ENCODE results near the gene PECR.

The PECR gene

GRCh38 chr2:216071111-216071851 is 10.3 kb downstream of the PECR start:
- Histone ChIP-seq H3K4me1 (ENCODE audit: insufficient read depth, low read length) (peaks cover 1% of the 10 kb centered on the region; the same call in 1 of the 2 replicates), H3K36me3 (ENCODE audit: insufficient read depth, low read length) (no peaks in the 10 kb centered on the region), H3K9ac (ENCODE audit: low read depth, low read length) (no peak overlapping the region), H3K9me3 (ENCODE audit: control insufficient read depth, insufficient read depth, low read length) (no peaks in the 10 kb centered on the region)

- Histone ChIP-seq H3K4me1 (ENCODE audit: insufficient read depth, low read length) (peaks cover 5% of the 10 kb centered on the region; the same call in 1 of the 2 replicates), H3K9ac (ENCODE audit: low read depth, low read length) (no peak overlapping the region), H3K9me3 (ENCODE audit: control insufficient read depth, insufficient read depth, low read length) (no peaks in the 10 kb centered on the region), H3K36me3 (ENCODE audit: insufficient read depth, low read length) (no peaks in the 10 kb centered on the region)
Observed at GRCh38 chr2:216070195-216070594, 11.4 kb downstream of the PECR start.

GRCh38 chr2:216069028-216069427 is 12.6 kb downstream of the PECR start:
- H3K9ac ChIP-seq (ENCODE audit: low read depth, low read length), result no peak overlapping the region
- H3K4me1 ChIP-seq (ENCODE audit: insufficient read depth, low read length), result peaks cover 5% of the 10 kb centered on the region; the same call in 1 of the 2 replicates
- H3K36me3 ChIP-seq (ENCODE audit: insufficient read depth, low read length), result no peaks in the 10 kb centered on the region
- H3K9me3 ChIP-seq (ENCODE audit: control insufficient read depth, insufficient read depth, low read length), result no peaks in the 10 kb centered on the region

GRCh38 chr2:216066230-216066629 is 15.4 kb downstream of the PECR start:
- Histone ChIP-seq H3K36me3 (ENCODE audit: insufficient read depth, low read length) (no peaks in the 10 kb centered on the region), H3K4me1 (ENCODE audit: insufficient read depth, low read length) (peaks cover 5% of the 10 kb centered on the region; the same call in 1 of the 2 replicates), H3K9me3 (ENCODE audit: control insufficient read depth, insufficient read depth, low read length) (no peaks in the 10 kb centered on the region), H3K9ac (ENCODE audit: low read depth, low read length) (no peak overlapping the region)

GRCh38 chr2:216064665-216065064 is 16.9 kb downstream of the PECR start:
- peaks cover 5% of the 10 kb centered on the region; the same call in 1 of the 2 replicates for H3K4me1 ChIP-seq (ENCODE audit: insufficient read depth, low read length)
- H3K36me3 ChIP-seq (ENCODE audit: insufficient read depth, low read length), result no peaks in the 10 kb centered on the region
- H3K9me3 ChIP-seq (ENCODE audit: control insufficient read depth, insufficient read depth, low read length), result no peaks in the 10 kb centered on the region
- H3K9ac ChIP-seq (ENCODE audit: low read depth, low read length), result no peak overlapping the region

GRCh38 chr2:216064014-216064630 is 17.5 kb downstream of the PECR start:
- no peak overlapping the region for H3K9ac ChIP-seq (ENCODE audit: low read depth, low read length)
- H3K36me3 ChIP-seq (ENCODE audit: insufficient read depth, low read length), result no peaks in the 10 kb centered on the region

GRCh38 chr2:216059233-216059834 is 22.3 kb downstream of the PECR start:
- H3K9ac ChIP-seq (ENCODE audit: low read depth, low read length), result no peak overlapping the region
- H3K9me3 ChIP-seq (ENCODE audit: control insufficient read depth, insufficient read depth, low read length), result no peaks in the 10 kb centered on the region
- H3K4me1 ChIP-seq (ENCODE audit: insufficient read depth, low read length), result no peaks in the 10 kb centered on the region
- no peaks in the 10 kb centered on the region for H3K36me3 ChIP-seq (ENCODE audit: insufficient read depth, low read length)

More at GRCh38 chr2:216064014-216064630, 17.5 kb downstream of the PECR start:
- H3K9me3 ChIP-seq (ENCODE audit: control insufficient read depth, insufficient read depth, low read length), result no peaks in the 10 kb centered on the region
- peaks cover 5% of the 10 kb centered on the region; the same call in 1 of the 2 replicates for H3K4me1 ChIP-seq (ENCODE audit: insufficient read depth, low read length)

- Histone ChIP-seq H3K9ac (ENCODE audit: low read depth, low read length) (no peak overlapping the region), H3K9me3 (ENCODE audit: control insufficient read depth, insufficient read depth, low read length) (no peaks in the 10 kb centered on the region), H3K36me3 (ENCODE audit: insufficient read depth, low read length) (no peaks in the 10 kb centered on the region), H3K4me1 (ENCODE audit: insufficient read depth, low read length) (no peaks in the 10 kb centered on the region)
Observed at GRCh38 chr2:216057688-216058193, 23.9 kb downstream of the PECR start.

GRCh38 chr2:216056739-216057138 is 24.9 kb downstream of the PECR start:
- Histone ChIP-seq H3K4me1 (ENCODE audit: insufficient read depth, low read length) (no peaks in the 10 kb centered on the region; the same call in 1 of the 2 replicates), H3K9ac (ENCODE audit: low read depth, low read length) (no peak overlapping the region), H3K36me3 (ENCODE audit: insufficient read depth, low read length) (peaks cover 2% of the 10 kb centered on the region; the same call in 1 of the 2 replicates), H3K9me3 (ENCODE audit: control insufficient read depth, insufficient read depth, low read length) (no peaks in the 10 kb centered on the region)

- no peak overlapping the region for H3K9ac ChIP-seq (ENCODE audit: low read depth, low read length)
- H3K4me1 ChIP-seq (ENCODE audit: insufficient read depth, low read length), result no peaks in the 10 kb centered on the region; the same call in 1 of the 2 replicates
- H3K36me3 ChIP-seq (ENCODE audit: insufficient read depth, low read length), result peaks cover 2% of the 10 kb centered on the region; the same call in 1 of the 2 replicates
- H3K9me3 ChIP-seq (ENCODE audit: control insufficient read depth, insufficient read depth, low read length), result no peaks in the 10 kb centered on the region
Observed at GRCh38 chr2:216055680-216056079, 25.9 kb downstream of the PECR start.

- Histone ChIP-seq H3K9me3 (ENCODE audit: control insufficient read depth, insufficient read depth, low read length) (no peaks in the 10 kb centered on the region), H3K4me1 (ENCODE audit: insufficient read depth, low read length) (no peaks in the 10 kb centered on the region; the same call in 1 of the 2 replicates), H3K9ac (ENCODE audit: low read depth, low read length) (no peak overlapping the region), H3K36me3 (ENCODE audit: insufficient read depth, low read length) (peaks cover 7% of the 10 kb centered on the region; the same call in 1 of the 2 replicates)
Observed at GRCh38 chr2:216052420-216052819, 29.2 kb downstream of the PECR start.

- Histone ChIP-seq H3K9me3 (ENCODE audit: control insufficient read depth, insufficient read depth, low read length) (no peaks in the 10 kb centered on the region), H3K9ac (ENCODE audit: low read depth, low read length) (no peak overlapping the region), H3K4me1 (ENCODE audit: insufficient read depth, low read length) (no peaks in the 10 kb centered on the region; the same call in 1 of the 2 replicates), H3K36me3 (ENCODE audit: insufficient read depth, low read length) (peaks cover 7% of the 10 kb centered on the region; the same call in 1 of the 2 replicates)
Observed at GRCh38 chr2:216051350-216051749, 30.3 kb downstream of the PECR start.

GRCh38 chr2:216049452-216049851 is 32.2 kb downstream of the PECR start:
- no peaks in the 10 kb centered on the region; the same call in 1 of the 2 replicates for H3K4me1 ChIP-seq (ENCODE audit: insufficient read depth, low read length)
- H3K36me3 ChIP-seq (ENCODE audit: insufficient read depth, low read length), result peaks cover 7% of the 10 kb centered on the region; the same call in 1 of the 2 replicates
- no peaks in the 10 kb centered on the region for H3K9me3 ChIP-seq (ENCODE audit: control insufficient read depth, insufficient read depth, low read length)
- no peak overlapping the region for H3K9ac ChIP-seq (ENCODE audit: low read depth, low read length)

GRCh38 chr2:216047397-216047796 is 34.2 kb downstream of the PECR start:
- peaks cover 6% of the 10 kb centered on the region; the same call in 1 of the 2 replicates for H3K36me3 ChIP-seq (ENCODE audit: insufficient read depth, low read length)
- no peak overlapping the region for H3K9ac ChIP-seq (ENCODE audit: low read depth, low read length)
- H3K9me3 ChIP-seq (ENCODE audit: control insufficient read depth, insufficient read depth, low read length), result no peaks in the 10 kb centered on the region

More at GRCh38 chr2:216047397-216047796, 34.2 kb downstream of the PECR start:
- H3K4me1 ChIP-seq (ENCODE audit: insufficient read depth, low read length), result no peaks in the 10 kb centered on the region; the same call in 1 of the 2 replicates

Data from ES-I3 (cell line).